GM21723 (cell line): ENCODE results near the gene SLC24A4.

ENCODE experiments used
- ATAC-seq: cut with Tn5 transposase; IDR thresholded peaks from one replicate; pipeline ENCODE4 v1.9.1; 2021; ENCODE audit warnings: mild to moderate bottlenecking, moderate library complexity; ENCODE audit not compliant: unreplicated experiment

The SLC24A4 gene

DNA sequence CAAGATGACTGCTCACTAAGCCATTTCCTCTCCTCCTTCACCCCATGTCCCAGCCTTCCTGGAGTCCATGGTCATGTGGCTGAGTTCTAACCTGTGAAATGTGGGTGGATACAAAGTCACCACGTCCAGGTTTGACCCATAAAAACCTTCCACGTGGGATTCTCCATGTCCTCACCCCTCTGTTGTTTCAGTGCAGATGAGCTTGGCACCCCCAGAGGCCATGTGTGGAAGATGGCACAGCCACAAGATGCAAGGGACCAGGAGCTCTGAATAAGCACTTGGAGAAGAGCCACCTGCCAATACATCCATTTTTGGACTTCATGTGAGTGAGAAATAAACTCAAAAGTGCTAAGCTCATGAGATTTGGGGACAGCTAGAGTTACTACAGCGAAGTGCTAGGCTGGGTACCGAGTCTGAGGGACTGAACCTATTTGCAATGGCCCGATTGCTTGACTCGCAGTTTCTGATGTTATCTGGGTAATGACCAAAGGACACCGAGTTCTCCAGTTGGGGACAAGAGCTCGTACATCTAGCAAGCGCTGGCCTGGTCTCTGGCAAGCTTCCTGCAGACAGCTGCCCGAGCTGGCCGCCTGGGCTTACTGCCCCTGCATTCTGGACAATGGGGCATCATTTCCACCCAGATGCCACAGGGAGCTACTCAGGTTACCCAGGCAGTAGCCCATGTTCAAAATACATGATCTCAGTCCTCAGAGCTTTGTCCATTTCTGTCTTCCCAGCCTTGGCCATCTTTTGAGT is 7.7 kb upstream of the SLC24A4 start:
- ATAC-seq: no peak

DNA sequence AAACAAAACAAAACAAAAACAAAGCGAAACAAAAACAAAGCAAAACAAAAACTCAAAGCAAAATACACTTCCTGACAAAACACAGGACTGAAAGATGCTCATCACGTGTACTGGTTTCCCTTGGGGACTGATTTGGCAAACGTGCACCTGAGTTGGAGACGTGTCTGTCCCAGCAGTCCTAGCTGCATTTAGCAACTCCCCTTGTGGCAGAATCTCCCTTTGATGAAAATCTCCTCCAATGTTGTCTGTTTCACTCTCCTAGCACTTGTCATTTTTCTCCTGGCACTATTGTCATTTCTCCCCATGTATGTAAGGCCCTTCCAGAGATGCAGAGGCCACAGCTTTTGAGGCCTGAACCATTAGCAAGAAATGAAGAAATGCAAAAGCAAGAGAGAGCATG is 6.8 kb upstream of the SLC24A4 start:
- no peak for ATAC-seq

DNA sequence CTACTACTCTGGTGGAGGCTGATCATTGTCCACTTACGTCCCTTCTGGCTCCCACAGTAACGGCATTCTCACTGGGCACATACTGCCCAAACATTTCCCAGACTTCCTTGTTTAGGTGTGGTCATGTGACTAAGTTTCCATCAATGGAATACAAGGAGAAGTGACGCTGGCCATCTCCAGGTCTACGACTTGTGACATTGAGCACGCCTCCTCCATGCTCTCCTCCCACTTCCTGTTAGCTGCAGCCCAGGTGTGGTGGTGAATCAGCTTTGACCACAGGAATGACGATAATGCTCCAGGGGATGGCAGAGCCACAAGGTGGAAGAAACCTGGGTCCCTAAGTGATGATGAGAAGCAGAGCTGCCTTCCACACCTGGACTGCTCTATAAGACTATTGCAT is 6.0 kb upstream of the SLC24A4 start:
- ATAC-seq: no peak

DNA sequence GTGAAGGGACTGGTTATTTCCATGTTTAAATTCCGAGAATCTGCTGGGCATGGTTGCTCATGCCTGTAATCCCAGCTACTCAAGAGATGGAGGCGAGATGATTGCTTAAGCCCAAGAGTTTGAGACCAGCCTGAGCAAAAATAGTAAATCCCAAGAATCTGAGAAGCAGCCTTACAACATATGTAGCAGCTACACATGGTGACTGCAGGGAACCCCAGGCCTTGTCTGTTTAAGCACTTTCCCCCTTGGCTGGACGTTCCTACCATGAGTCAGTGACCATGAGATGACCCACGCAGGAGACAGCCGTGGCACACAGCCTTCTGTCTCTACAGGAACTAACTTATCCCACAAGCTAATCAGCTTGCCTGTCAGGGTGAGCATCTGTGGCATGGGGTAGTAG is 5.5 kb upstream of the SLC24A4 start:
- ATAC-seq: no peak

DNA sequence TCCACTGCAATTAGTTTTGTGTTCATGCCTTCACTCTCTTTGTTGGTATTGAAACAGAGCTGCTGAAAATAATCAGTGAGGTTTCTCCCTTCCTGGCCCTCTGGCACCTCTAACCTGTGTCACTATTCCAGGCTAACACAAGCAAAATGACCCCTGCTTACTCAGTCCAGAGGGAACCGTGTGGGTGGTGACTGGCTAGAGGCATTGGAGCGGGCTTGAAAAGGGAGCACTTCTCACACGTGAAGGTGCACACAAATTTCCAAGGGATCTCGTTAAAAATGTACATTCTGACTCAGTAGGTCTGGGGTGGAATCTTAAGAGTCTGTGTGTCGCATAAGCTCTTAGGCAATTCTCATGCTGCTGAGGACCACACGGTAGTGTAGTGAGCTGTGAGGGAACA is 1.3 kb upstream of the SLC24A4 start:
- no peak for ATAC-seq

DNA sequence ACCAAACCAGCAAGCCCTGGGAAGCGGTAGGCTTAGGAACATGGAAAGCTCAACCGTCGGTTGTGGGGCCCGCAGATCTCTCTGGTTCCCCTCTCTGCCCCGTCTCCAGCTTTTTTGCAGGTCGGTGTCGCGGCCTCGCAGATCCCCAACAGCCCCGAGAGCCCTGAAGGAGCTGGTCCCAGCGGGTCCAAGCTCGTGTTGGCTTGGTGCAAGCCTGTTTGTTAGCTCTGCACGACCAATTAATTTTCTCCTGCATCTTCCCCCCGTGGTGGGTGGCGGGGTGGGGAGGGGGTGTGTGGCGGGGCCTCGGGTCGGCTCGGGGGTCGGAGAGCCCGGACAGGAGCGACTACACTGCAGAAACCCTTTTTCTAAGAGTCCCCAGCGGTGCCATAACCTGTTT is 449 bp upstream of the SLC24A4 start:
- no peak for ATAC-seq

DNA sequence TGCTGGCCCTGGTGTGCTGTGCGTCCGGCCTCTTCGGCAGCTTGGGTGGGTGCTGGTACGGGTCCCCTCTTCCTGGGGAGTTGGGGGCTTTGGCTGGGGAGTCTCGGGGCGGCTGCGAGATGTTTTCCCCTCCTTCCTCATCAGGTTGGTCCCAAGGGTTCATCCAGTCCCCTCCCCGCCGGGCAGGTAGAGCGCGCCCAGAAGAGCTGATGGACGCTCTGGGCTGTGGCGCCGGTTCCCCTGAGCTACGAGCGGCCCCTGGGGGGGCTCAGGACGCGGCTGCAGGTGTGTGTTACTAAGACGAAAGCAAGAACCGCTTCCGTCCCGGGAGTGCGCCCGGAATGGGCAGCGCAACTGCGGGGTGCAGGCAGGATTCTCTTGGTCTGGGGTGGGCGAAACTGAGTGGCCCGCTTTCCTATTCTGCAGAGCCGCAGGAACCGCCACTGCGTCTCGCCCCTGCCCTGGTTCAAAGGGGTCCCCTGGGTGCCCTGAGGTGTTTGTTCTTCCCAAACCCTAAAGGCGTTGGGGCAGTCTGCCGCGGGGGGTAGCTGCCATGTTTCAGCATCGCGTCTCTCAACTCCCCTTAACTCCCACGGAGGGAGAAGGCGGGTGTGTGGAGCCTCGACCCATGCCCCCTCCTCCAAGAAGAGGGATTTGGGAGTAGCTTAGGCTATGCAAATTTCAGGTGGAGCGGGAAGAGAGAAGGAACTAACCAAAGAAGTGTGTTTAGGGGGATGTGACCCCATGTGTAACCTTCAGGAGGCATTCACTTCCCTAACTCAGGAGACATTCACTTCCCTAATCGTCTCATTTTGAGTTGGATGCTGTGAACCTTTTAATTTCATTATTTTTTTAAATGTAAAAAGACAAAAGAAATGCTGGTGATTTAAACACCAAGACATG is 1.2 kb downstream of the SLC24A4 start:
- no peak for ATAC-seq

DNA sequence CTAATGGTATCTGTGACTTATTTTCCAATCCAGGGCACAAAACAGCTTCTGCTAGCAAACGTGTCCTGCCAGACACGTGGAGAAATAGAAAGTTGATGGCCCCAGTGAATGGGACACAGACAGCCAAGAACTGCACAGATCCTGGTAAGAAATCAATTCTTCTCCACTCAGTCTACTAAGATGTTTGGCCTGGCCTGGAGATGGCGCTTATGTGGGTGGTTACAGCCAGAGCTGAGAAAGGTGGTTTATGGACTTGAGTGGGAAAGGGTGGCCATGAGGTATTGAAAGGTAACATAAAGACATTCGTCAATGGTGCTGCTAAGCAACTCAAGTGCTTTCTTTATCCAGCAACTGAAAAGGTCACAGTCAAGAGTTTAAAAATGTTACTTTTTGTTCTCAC is 2.9 kb downstream of the SLC24A4 start:
- ATAC-seq: no peak

DNA sequence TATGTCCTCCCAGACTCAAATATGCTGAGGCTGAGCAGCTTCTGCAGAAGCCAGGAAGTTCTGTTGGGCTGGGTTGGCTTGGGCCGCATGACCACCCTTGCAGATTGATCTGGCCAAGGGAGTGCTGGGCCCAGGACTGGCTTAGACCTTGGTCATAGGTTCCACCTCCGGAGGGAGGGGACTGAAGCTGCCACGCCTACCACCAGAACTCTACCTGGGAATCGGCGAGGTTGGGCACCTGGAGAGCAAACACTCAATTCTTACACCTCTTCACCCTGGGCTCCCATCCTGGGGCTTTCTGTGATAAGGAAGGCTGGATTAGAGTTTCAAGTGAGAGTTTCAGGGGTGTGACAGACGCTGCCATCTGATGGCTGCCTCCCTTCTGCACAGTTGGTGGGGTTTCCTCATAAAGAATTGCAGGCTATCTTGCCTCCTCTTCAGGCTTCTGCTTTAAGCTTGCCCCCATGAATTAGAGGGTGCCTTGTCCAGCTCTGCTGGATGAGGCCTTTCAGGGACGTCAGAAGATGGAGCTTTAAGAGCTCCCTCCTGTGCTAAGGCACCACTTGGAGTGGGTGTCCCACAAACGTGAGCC is 5.8 kb downstream of the SLC24A4 start:
- ATAC-seq: no peak

DNA sequence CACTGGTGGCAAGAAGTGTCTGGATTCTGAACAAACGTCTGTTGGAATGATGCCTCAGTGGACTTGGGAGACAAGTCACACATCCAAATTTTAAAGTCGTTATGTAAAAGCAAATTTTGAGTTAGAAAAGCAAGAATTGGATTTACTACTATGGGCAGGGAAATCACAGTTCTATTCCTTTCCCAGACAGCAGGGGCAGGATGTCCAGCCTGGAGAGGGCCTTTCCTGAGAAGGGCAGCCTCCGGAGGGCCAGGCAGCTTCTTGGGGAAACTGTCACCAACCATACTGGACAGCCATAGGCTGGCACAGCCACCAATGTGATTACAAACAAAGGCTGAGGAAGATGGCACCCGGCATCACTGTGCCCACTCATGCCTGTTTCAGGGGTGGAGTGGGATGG is 11.1 kb downstream of the SLC24A4 start:
- ATAC-seq: no peak

DNA sequence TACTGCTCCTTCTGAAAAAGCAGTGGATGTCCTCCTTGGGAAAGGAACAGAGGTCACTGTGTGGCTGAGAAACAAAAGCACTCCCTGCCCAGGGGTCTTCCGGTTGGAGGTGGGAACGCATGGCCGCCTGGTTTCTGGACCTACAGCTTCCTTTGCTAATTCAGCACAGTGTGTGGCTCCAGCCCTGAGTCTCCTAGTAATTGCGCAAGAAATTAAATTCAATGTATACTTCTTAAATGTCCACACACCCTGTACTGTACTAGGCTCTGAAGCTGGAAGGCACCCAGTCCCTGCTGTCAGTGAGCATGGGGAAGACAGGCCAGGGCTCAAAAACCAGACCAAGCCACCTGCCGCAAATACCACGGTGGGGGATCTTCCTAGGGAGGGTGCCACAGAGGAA is 13.4 kb downstream of the SLC24A4 start:
- no peak for ATAC-seq

DNA sequence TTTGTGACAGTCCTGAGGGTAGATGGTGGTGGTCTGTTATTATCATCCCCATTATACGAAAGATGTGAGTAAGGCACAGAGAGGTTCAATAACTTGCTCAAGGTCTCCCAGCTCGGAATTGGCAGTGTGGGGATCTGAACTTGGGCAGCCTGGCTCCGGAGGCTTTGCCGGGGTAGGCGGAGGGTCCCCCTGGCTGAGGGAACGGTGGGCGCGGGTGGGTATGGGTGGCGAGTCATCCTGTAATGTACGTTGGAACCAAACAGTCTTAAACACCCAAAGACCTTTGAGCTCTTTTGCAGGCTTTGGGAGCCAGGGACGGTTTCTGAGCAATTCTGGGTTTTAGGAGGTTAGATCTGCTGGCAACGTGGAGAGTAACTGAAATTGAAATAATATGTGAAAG is 16.5 kb downstream of the SLC24A4 start:
- no peak for ATAC-seq

DNA sequence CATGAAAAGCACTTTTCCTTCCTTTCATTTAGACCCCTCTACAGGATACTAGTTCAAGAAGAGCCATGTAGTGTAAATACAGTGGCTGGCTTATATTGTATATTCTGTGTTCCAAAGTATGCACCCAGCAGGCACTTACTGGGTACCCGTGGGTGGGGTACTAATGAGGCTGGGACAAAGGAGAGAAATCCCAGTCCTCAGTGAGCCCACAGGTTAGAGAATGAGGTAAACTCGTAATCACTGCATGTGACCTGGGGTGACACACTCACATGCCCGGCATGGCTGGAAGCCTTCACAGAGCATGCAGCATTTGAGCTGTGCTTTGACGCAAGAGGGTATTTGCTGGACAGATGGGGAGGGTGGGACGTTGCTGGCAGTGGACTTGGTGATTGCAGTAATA is 17.1 kb downstream of the SLC24A4 start:
- ATAC-seq: no peak

DNA sequence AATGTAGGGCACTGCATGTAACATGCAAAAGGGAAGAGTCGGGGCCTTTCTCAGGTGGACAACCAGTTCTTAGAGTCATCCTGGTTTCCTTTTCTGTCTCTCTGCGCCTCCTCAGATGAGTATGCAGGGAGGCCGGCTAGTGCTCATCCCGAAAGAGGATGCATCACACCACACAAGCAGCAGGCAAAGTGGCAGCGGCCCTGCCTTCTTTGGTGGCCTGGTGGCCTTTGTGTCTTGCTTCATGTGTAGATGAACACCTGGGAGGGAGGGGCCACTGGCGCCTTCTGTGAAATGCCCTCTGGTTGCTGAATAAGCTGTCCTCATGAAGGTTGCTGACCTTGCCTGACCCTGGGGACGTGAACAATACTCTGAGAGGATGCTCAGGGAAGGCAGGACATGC is 18.0 kb downstream of the SLC24A4 start:
- no peak for ATAC-seq

DNA sequence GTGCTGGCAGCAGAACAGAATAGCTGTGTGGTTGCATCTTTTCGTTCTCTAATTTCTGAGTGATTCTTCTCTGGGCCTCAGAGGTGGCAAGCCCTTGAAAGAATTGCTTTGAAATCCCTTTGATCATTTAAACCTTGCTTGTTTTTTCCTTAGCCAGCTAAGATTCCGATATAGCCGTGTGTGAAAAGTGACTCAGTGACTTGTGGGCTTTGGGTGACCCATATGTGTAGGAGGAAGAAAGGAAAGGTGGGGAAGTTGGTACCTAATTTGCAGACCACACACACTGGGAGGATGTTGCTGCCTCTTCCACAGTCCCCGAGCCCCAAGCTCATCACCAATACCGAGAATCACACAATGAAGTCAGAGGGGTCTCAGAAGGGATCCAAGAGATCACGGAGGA is 18.8 kb downstream of the SLC24A4 start:
- ATAC-seq: no peak

DNA sequence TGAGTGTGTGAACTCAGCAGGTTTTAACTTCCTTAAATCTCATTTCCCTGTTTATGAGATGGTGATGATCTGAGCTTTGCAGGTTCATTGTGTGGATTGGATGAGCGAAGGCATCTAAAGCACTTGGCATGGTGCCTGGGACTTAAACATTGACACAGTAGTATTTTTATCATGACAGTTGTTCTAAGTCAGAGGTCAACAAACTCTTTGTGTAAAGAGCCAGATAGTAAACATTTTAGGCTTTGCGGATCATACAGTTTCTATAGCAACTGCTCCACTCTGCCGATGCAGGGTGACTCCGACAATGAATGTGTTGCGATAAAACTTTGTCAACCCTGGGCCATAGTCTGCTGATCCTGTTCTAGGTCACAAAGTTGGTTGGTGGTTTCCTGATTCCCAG is 25.2 kb downstream of the SLC24A4 start:
- no peak for ATAC-seq

DNA sequence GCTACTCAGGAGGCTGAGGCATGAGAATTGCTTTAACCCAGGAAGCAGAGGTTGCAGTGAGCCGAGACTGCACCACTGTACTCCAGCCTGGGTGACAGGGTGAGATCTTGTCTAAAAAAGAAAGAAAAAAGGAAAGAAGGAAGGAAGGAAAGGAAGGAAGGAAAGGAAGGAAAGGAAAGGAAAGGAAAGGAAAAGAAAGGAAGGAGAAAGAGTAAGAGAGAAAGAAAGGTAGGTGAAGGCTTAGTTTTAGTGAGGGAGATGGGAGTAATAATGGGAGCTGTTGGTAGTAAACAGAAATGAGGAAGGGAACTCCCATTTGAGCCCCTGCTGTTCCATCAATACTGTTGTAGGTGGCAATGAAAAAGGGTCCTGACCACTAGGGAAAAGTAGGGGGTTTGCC is 28.8 kb downstream of the SLC24A4 start:
- ATAC-seq: no peak

DNA sequence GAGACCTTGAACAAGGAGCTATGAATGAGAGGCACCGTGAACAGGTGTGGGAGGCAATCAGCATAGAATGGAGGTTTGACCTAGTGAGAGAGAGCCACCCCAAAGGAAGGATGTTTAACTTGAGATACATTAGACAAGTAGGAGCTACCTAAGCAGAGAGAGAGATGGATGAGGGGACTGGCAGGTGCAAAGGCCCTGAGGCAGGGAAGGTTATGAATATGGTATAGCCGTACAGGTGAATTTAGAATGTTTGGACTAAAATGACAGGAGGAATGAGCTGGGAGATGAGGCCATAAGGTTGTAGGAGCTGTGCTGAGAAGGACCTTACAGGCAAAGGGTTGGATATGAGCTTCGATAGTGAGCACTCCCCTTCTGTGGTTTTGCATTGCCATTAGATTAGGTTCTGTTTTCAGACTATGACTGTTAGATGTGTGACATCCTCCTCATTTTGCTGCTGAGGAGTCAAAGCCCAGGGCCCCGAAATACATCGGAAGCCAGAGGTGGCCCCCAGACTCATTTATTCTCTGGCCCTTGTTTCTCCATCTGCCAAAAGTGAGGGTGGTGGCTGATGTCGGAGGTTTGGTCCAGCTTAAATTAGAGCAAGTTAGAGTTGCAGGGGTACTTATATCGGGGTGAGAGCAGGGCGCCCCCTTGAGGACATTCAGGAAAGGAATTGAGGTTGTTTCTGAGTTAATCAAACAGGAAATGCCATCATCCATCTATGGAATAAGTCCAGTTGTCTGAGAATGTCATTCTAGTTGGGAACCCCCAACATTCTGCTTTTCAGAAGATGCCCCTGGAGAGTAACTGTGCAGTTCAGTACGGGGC is 29.4 kb downstream of the SLC24A4 start:
- no peak for ATAC-seq

DNA sequence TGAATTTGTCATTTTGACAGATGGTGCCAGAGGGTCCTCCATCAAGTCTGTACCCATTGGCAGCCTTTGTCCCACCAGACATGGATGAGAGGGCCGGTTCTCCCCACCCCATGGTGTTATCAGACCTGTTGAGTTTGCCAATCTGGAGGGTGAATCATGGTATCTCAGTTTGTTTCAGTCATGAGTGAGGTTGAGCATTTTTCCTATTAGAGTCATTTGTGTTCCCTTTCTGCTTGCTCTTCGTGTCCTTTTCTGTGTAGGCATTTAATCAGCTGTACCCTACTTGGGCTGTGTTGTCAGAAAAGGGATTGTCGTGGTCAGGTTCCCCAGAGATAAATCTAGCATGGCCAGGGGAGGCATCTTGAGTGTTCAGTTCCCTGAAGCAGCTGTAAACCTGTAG is 30.5 kb downstream of the SLC24A4 start:
- no peak for ATAC-seq

DNA sequence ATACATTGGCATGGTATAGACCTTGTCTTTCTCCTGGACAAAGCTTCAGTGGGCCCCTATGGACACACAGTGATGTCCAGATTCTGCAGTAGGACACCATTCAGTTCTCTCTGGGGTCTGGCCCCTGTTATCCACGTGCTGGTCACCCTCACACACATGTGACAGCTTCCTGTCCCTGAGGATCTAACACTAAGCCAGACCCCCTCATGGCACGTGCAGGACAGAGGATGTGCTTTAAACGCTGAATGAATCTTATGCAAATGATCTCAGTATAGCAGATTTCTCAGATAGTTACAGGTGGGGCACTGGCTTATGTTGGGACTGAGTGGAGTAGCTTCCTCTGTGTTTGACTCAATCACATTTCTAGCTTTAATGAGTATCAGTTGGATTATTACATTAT is 33.7 kb downstream of the SLC24A4 start:
- ATAC-seq: no peak
